Panc1 (cell line): ENCODE results near the gene AK4. TPM values are rescaled to one million over a fixed set of nuclear protein-coding genes. Genes with fewer than 3 reads are reported as not detected.

Source experiments
- ATAC-seq: fragments of 200-7000 bp; cut with Tn5 transposase; 2 replicates; pipeline ENCODE4 v1.9.1; 2020; ENCODE audit warnings: mild to moderate bottlenecking, moderate library complexity
- BruUV-seq: library from RNA; stranded (reverse); fragments of 400-500 nt; replicated peaks from 2 replicates; lab custom pipeline; 2021; lab: Mats Ljungman, UMichigan
- CTCF ChIA-PET: fragments of 300-600 bp; sonication (Branson Sonifier 250); formaldehyde crosslinking; loops from one replicate; lab custom pipeline; 2022; ENCODE audit warnings: antibody characterized with exemption; lab: Charles Lee
- POLR2A ChIA-PET: fragments of 300-600 bp; sonication (Branson Sonifier 250); formaldehyde crosslinking; loops from one replicate; lab custom pipeline; 2022; ENCODE audit warnings: antibody characterized with exemption; lab: Charles Lee
- DNase-seq: peaks from one replicate; pipeline ENCODE4 v3.0.0-alpha.2; 2010; ENCODE audit warnings: low read depth, low spot score
- H3K27ac ChIP-seq: 2 replicates; pipeline ENCODE4 v1.5.1; 2011; ENCODE audit warnings: mild to moderate bottlenecking, low read length, inconsistent platforms
- H3K27me3 ChIP-seq: fragments of 200-500 bp; sonication (Bioruptor generic); 2 replicates; pipeline ENCODE4 v1.6.0; 2014; ENCODE audit warnings: low read length, inconsistent platforms; ENCODE audit not compliant: control insufficient read depth, insufficient read depth
- H3K36me3 ChIP-seq: fragments of 200-500 bp; sonication (Bioruptor generic); 2 replicates; pipeline ENCODE4 v1.5.1; 2014; ENCODE audit warnings: inconsistent platforms, mild to moderate bottlenecking, low read length, moderate library complexity; ENCODE audit not compliant: control insufficient read depth, insufficient read depth
- H3K4me1 ChIP-seq: 2 replicates; pipeline ENCODE4 v1.5.1; 2011; ENCODE audit warnings: inconsistent platforms, mild to moderate bottlenecking, low read length, moderate library complexity; ENCODE audit not compliant: control insufficient read depth, insufficient read depth
- H3K4me3 ChIP-seq, 2 experiments: 2 replicates each; pipeline ENCODE4 v1.5.1; 2011 to 2012; ENCODE audit warnings: low read depth in 2 of 2, low read length in 2 of 2, mild to moderate bottlenecking in 2 of 2, inconsistent platforms in 1 of 2, moderate library complexity in 1 of 2
- H3K9me3 ChIP-seq: fragments of 200-500 bp; sonication (Bioruptor generic); 2 replicates; pipeline ENCODE4 v1.5.1; 2014; ENCODE audit warnings: low read depth, mild to moderate bottlenecking, inconsistent platforms, low read length, moderate library complexity; ENCODE audit not compliant: control insufficient read depth, insufficient read depth
- POLR2AphosphoS5 ChIP-seq: IDR thresholded peaks from 2 replicates; pipeline ENCODE4 v1.6.1; 2012; ENCODE audit warnings: mild to moderate bottlenecking, low read depth, low read length, moderate library complexity
- SIN3A ChIP-seq: IDR thresholded peaks from 2 replicates; pipeline ENCODE4 v1.6.1; 2012; ENCODE audit warnings: low read depth, mild to moderate bottlenecking, low read length, moderate library complexity, borderline replicate concordance; ENCODE audit not compliant: insufficient read depth
- TCF7L2 ChIP-seq: IDR thresholded peaks from 2 replicates; pipeline ENCODE4 v1.6.1; 2011; ENCODE audit warnings: mild to moderate bottlenecking, low read depth, low read length, inconsistent platforms
- in situ Hi-C: cut with HindIII; loops from 2 replicates; pipeline ENCODE4 v1.10.0; 2016; ENCODE audit warnings: low sequenced_read_pairs, low pct_unique_long_range_greater_than_20kb
- intact Hi-C: fragments of 100-400 bp; cut with micrococcal nuclease; formaldehyde crosslinking; loops from one replicate; pipeline ENCODE4 v1.10.0; 2022; ENCODE audit not compliant: unreplicated experiment
- total RNA-seq: library from RNA; stranded (reverse); gene quantifications from one replicate; pipeline ENCODE4 v1.2.1, GENCODE V29; 2021; ENCODE audit not compliant: unreplicated experiment
- TF ChIP-seq, protein P1 (sequence below): fragments of 450-650 bp; IDR thresholded peaks from 2 replicates; pipeline ENCODE4 v1.5.1; 2017; ENCODE audit warnings: mild to moderate bottlenecking
- TF ChIP-seq, protein P2 (sequence below), 2 experiments: IDR thresholded peaks; 2 replicates each; pipeline ENCODE4 v1.6.1; 2011 to 2012; ENCODE audit warnings: low read depth in 2 of 2, control low read depth in 1 of 2, low read length in 1 of 2, mild to moderate bottlenecking in 1 of 2, moderate library complexity in 1 of 2; ENCODE audit not compliant: insufficient read depth in 1 of 2

Gene AK4
- total RNA-seq, 1 experiment from 2014 or later: 26.8 TPM

- in situ Hi-C loops (no loop called here), intact Hi-C loops (no loop called here)
- Histone ChIP-seq H3K4me1 (no peaks in the 10 kb centered on the region), H3K27ac (no peak overlapping the region), H3K27me3 (no peaks in the 10 kb centered on the region), H3K9me3 (no peaks in the 10 kb centered on the region), H3K4me3 (no peak overlapping the region), H3K36me3 (no peaks in the 10 kb centered on the region)
- CTCF ChIA-PET: no interaction called here
- TF ChIP-seq TCF7L2 (no peak), POLR2AphosphoS5 (no peak), SIN3A (no peak)
- TF ChIP-seq, protein P1, sequence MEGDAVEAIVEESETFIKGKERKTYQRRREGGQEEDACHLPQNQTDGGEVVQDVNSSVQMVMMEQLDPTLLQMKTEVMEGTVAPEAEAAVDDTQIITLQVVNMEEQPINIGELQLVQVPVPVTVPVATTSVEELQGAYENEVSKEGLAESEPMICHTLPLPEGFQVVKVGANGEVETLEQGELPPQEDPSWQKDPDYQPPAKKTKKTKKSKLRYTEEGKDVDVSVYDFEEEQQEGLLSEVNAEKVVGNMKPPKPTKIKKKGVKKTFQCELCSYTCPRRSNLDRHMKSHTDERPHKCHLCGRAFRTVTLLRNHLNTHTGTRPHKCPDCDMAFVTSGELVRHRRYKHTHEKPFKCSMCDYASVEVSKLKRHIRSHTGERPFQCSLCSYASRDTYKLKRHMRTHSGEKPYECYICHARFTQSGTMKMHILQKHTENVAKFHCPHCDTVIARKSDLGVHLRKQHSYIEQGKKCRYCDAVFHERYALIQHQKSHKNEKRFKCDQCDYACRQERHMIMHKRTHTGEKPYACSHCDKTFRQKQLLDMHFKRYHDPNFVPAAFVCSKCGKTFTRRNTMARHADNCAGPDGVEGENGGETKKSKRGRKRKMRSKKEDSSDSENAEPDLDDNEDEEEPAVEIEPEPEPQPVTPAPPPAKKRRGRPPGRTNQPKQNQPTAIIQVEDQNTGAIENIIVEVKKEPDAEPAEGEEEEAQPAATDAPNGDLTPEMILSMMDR: no peak
- TF ChIP-seq, protein P2, sequence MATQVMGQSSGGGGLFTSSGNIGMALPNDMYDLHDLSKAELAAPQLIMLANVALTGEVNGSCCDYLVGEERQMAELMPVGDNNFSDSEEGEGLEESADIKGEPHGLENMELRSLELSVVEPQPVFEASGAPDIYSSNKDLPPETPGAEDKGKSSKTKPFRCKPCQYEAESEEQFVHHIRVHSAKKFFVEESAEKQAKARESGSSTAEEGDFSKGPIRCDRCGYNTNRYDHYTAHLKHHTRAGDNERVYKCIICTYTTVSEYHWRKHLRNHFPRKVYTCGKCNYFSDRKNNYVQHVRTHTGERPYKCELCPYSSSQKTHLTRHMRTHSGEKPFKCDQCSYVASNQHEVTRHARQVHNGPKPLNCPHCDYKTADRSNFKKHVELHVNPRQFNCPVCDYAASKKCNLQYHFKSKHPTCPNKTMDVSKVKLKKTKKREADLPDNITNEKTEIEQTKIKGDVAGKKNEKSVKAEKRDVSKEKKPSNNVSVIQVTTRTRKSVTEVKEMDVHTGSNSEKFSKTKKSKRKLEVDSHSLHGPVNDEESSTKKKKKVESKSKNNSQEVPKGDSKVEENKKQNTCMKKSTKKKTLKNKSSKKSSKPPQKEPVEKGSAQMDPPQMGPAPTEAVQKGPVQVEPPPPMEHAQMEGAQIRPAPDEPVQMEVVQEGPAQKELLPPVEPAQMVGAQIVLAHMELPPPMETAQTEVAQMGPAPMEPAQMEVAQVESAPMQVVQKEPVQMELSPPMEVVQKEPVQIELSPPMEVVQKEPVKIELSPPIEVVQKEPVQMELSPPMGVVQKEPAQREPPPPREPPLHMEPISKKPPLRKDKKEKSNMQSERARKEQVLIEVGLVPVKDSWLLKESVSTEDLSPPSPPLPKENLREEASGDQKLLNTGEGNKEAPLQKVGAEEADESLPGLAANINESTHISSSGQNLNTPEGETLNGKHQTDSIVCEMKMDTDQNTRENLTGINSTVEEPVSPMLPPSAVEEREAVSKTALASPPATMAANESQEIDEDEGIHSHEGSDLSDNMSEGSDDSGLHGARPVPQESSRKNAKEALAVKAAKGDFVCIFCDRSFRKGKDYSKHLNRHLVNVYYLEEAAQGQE (IDR thresholded peaks at IDR 0.05; ENCODE audit: insufficient read depth in 1 of 2, low read depth in 2 of 2, low read length in 1 of 2): no peak
- ATAC-seq (no peak), DNase-seq (no peak)
- POLR2A ChIA-PET: no interaction called here
- BruUV-seq: no TSS peak
These were observed 63.3 kb downstream of the AK4 start for GRCh38 chr1:65211331-65211730.

DNA sequence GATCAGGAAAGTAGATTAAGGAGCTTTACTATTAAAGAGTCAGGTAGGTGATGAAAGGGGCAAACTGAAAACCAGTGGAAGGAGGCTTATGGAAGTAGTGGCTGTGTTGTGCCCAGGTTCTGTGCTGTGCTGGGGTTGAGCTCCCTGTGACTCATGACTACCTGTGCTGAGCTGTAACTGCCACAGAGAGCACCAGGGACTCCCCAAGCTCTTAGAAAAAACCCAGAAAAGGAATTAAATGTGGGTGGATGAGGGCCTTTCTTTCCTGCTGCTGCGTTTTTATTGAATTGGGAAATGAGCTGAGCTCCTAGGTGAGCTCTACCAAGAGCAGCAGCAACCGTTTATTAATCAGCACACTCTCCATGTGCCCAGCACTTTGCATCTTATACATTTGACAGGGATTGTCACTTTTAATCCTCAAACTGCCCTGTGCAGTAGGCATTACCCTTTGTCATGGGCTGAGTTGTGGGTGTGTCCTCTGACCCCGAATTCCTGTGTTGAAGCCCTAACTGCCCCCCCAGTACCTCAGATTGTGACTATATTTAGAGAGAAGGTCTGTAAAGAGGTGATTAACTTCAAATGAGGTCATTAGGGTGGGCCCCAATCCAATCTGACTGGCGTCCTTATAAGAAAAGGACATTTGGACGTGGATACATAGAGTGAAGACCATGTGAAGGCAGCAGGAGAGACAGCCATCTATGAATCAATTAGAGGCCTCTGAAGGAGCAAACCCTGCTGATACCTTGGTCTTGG is 65.4 kb downstream of the AK4 start:
- ChIA-PET CTCF (interaction anchor here (0.5 kb wide), 1 partner anchor 11 kb away, joined by 6 read pairs; no protein-coding TSS in a partner anchor), POLR2A (interaction anchor here (0.6 kb wide), 1 partner anchor 164 kb away, joined by 4 read pairs; no protein-coding TSS in a partner anchor)
- H3K4me3 ChIP-seq: no peak overlapping the region
- no peaks in the 10 kb centered on the region for H3K4me1 ChIP-seq
- H3K27ac ChIP-seq: no peak overlapping the region
- intact Hi-C loops: no loop called here
- no TSS peak for BruUV-seq
- ATAC-seq (no peak), DNase-seq (no peak)
- TF ChIP-seq TCF7L2 (no peak), SIN3A (no peak), POLR2AphosphoS5 (no peak)
- TF ChIP-seq, protein P1: no peak
- TF ChIP-seq, protein P2 (IDR thresholded peaks at IDR 0.05; ENCODE audit: insufficient read depth in 1 of 2, low read depth in 2 of 2, low read length in 1 of 2): no peak
- no peaks in the 10 kb centered on the region for H3K27me3 ChIP-seq
- in situ Hi-C loops: no loop called here
- no peaks in the 10 kb centered on the region for H3K36me3 ChIP-seq
- H3K9me3 ChIP-seq: no peaks in the 10 kb centered on the region
